HCT116 (cell line): ENCODE data around the gene PC.

ENCODE experiments used
- CTCF ChIP-seq, 3 experiments: fragments of 200-600 bp in 1 of 3; sonication (generic) in 1 of 3; IDR thresholded peaks in 2 of 3; conservative IDR thresholded peaks in 1 of 3; 2 replicates each; pipeline ENCODE4 v1.5.1; 2012 to 2017; ENCODE audit warnings: low read depth in 2 of 3, low read length in 2 of 3, antibody characterized with exemption in 1 of 3, borderline replicate concordance in 1 of 3, control low read depth in 1 of 3, mild to moderate bottlenecking in 1 of 3, mixed read lengths in 1 of 3, mixed run types in 1 of 3, moderate library complexity in 1 of 3; ENCODE audit not compliant: insufficient read depth in 1 of 3
- JUND ChIP-seq: IDR thresholded peaks from 2 replicates; pipeline ENCODE4 v1.6.1; 2012
- POLR2A ChIP-seq: IDR thresholded peaks from 2 replicates; pipeline ENCODE4 v1.7.0; 2011; ENCODE audit warnings: borderline replicate concordance; ENCODE audit not compliant: insufficient read depth, insufficient read length; ENCODE audit errors: extremely low read depth
- REST ChIP-seq: IDR thresholded peaks from 2 replicates; pipeline ENCODE4 v1.6.1; 2012; ENCODE audit warnings: low read depth
- SRF ChIP-seq: IDR thresholded peaks from 2 replicates; pipeline ENCODE4 v1.6.1; 2012; ENCODE audit warnings: low read depth
- ZNF274 ChIP-seq: fragments of 200-500 bp; sonication (Bioruptor generic); IDR thresholded peaks from 2 replicates; pipeline ENCODE4 v1.6.1; 2014; ENCODE audit warnings: mild to moderate bottlenecking, low read depth, low read length, inconsistent platforms

- TF ChIP-seq CTCF (IDR thresholded peaks at IDR 0.05 in 2 of 3, conservative IDR thresholded peaks at IDR 0.05 in 1 of 3; ENCODE audit: borderline replicate concordance in 1 of 3, insufficient read depth in 1 of 3, low read depth in 2 of 3, low read length in 2 of 3): no peak
- no peak for TF ChIP-seq ZNF274
- TF ChIP-seq POLR2A: no peak
- no peak for TF ChIP-seq REST
- TF ChIP-seq JUND: no peak
- no peak for TF ChIP-seq SRF
Measured at GRCh38 chr11:66861774-66862558, 96.2 kb downstream of the PC start.
